Endothelial cell of umbilical vein (primary cell): ENCODE data around the gene WDR76. TPM values are rescaled to one million over a fixed set of nuclear protein-coding genes. Genes with fewer than 3 reads are reported as not detected.
A peak's percentile ranks its signal among the peaks of the same experiment; 100 is the strongest.

Source experiments
- BruUV-seq: library from RNA; stranded (reverse); fragments of 400-500 nt; replicated peaks from 2 replicates; lab custom pipeline; 2021; lab: Mats Ljungman, UMichigan
- CTCF ChIA-PET: fragments of 300-600, 350-600 bp; sonication (Branson Sonifier 250); formaldehyde crosslinking; loops from one replicate; lab custom pipeline; 2021; ENCODE audit warnings: antibody characterized with exemption, inconsistent platforms; lab: Charles Lee
- POLR2A ChIA-PET: fragments of 300-600, 350-600 bp; sonication (Branson Sonifier 250); formaldehyde crosslinking; loops from one replicate; lab custom pipeline; 2021; ENCODE audit warnings: antibody characterized with exemption, inconsistent platforms; lab: Charles Lee
- DNase-seq: peaks from one replicate; pipeline ENCODE4 v3.0.0-alpha.2; 2011; ENCODE audit warnings: low read depth, low spot score
- FAIRE-seq: peaks from 2 replicates; lab custom pipeline; 2011; peaks lifted over from hg19 to GRCh38; lab: Jason Lieb, UNC
- H2AFZ ChIP-seq: 2 replicates; pipeline ENCODE4 v1.6.0; 2012; ENCODE audit warnings: low read depth, low read length, control low read depth, inconsistent platforms
- H3K27ac ChIP-seq: 2 replicates; pipeline ENCODE4 v1.5.1; 2011; ENCODE audit warnings: low read depth, mild to moderate bottlenecking, control low read depth, low read length, moderate library complexity; ENCODE audit not compliant: insufficient read depth
- H3K27me3 ChIP-seq, 2 experiments: 2 replicates each; pipeline versions ENCODE4 v1.6.0 to v1.6.1; 2011; ENCODE audit warnings: low read length in 2 of 2, mixed read lengths in 1 of 2; ENCODE audit not compliant: control insufficient read depth in 2 of 2, insufficient read depth in 2 of 2
- H3K36me3 ChIP-seq, 2 experiments: 2 replicates in 1 of 2; 3 replicates in 1 of 2; pipeline ENCODE4 v1.5.1; 2011; ENCODE audit warnings: low read length in 2 of 2, mild to moderate bottlenecking in 1 of 2, moderate library complexity in 1 of 2; ENCODE audit not compliant: control insufficient read depth in 2 of 2, insufficient read depth in 2 of 2; ENCODE audit errors: extremely low read depth in 1 of 2
- H3K4me1 ChIP-seq: 3 replicates; pipeline ENCODE4 v1.5.1; 2011; ENCODE audit warnings: mild to moderate bottlenecking, low read length; ENCODE audit not compliant: control insufficient read depth, insufficient read depth; ENCODE audit errors: extremely low read depth
- H3K4me2 ChIP-seq: 2 replicates; pipeline ENCODE4 v1.6.1; 2011; ENCODE audit warnings: low read length, control low read depth, mixed read lengths; ENCODE audit not compliant: insufficient read depth
- H3K4me3 ChIP-seq, 3 experiments: fragments of 200-600 bp in 1 of 3; sonication (generic), shearing (Covaris generic) in 1 of 3; replicated peaks in 1 of 3; 2 replicates each; pipeline ENCODE4 v1.5.1; 2011 to 2016; ENCODE audit warnings: control low read depth in 3 of 3, low read length in 3 of 3, mild to moderate bottlenecking in 2 of 3, inconsistent platforms in 1 of 3, low read depth in 1 of 3, moderate library complexity in 1 of 3; ENCODE audit not compliant: insufficient read depth in 1 of 3
- H3K79me2 ChIP-seq: 2 replicates; pipeline ENCODE4 v1.6.0; 2012; ENCODE audit warnings: low read length, inconsistent platforms; ENCODE audit not compliant: control insufficient read depth, insufficient read depth
- H3K9ac ChIP-seq: replicated peaks from 2 replicates; pipeline ENCODE3; 2011; ENCODE audit warnings: low read length, control low read depth; ENCODE audit not compliant: insufficient read depth; ENCODE audit errors: extremely low read depth
- H3K9me1 ChIP-seq: replicated peaks from 3 replicates; pipeline ENCODE4 v1.6.0; 2011; ENCODE audit warnings: mild to moderate bottlenecking, low read length; ENCODE audit not compliant: control insufficient read depth, insufficient read depth; ENCODE audit errors: extremely low read depth
- H3K9me3 ChIP-seq: replicated peaks from 2 replicates; pipeline ENCODE4 v1.5.1; 2012; ENCODE audit warnings: low read length, inconsistent platforms; ENCODE audit not compliant: control insufficient read depth, insufficient read depth
- H4K20me1 ChIP-seq: replicated peaks from 2 replicates; pipeline ENCODE3; 2011; ENCODE audit warnings: mild to moderate bottlenecking, low read length; ENCODE audit not compliant: control insufficient read depth, insufficient read depth; ENCODE audit errors: extremely low read depth
- MYC ChIP-seq: IDR thresholded peaks from one replicate; pipeline ENCODE4 v1.6.1; 2011; ENCODE audit warnings: mild to moderate bottlenecking, low read depth, low read length
- POLR2A ChIP-seq: IDR thresholded peaks from 2 replicates; pipeline ENCODE4 v1.6.1; 2012; ENCODE audit warnings: low read depth, mild to moderate bottlenecking, control low read depth, low read length
- dilution Hi-C: fragments of 300-500 bp; cut with MboI; formaldehyde crosslinking; loops from one replicate; pipeline ENCODE4 v1.15.0; 2019; ENCODE audit warnings: low sequenced_read_pairs; ENCODE audit not compliant: extremely low pct_ligation_motif_present
- intact Hi-C: fragments of 100-400 bp; cut with micrococcal nuclease; formaldehyde crosslinking; loops from one replicate; pipeline ENCODE4 v1.10.0; 2022
- polyA plus RNA-seq, 4 experiments: library from polyadenylated mRNA; depleted of rRNA in 3 of 4; stranded (reverse) in 3 of 4; unstranded in 1 of 4; fragments of >200 nt; gene quantifications; 2 replicates each; pipeline versions ENCODE4 v1.2.1 to v1.2.3, GENCODE V29; 2011 to 2012; ENCODE audit warnings: missing spikeins in 1 of 4
- total RNA-seq: library from RNA; stranded (reverse); gene quantifications from 2 replicates; pipeline ENCODE4 v1.2.3, GENCODE V29; 2021
- TF ChIP-seq, protein P1 (sequence below), 2 donors: IDR thresholded peaks; 1 replicate in 1 of 2; 2 replicates in 1 of 2; pipeline ENCODE4 v1.5.1; 2011; ENCODE audit warnings: low read length in 2 of 2, mild to moderate bottlenecking in 2 of 2, moderate library complexity in 2 of 2, control low read depth in 1 of 2, inconsistent platforms in 1 of 2, low read depth in 1 of 2; ENCODE audit not compliant: insufficient read depth in 1 of 2; ENCODE audit errors: extremely low read depth in 1 of 2
- TF ChIP-seq, protein P2 (sequence below): IDR thresholded peaks from 2 replicates; pipeline ENCODE4 v1.6.1; 2011; ENCODE audit not compliant: insufficient read depth, insufficient read length

The WDR76 gene
- total and polyA plus RNA-seq, 2 donors (not counting 3 experiments of a cell fraction or from before 2014, with no cell fraction given): 3.1 to 25.2 TPM

DNA sequence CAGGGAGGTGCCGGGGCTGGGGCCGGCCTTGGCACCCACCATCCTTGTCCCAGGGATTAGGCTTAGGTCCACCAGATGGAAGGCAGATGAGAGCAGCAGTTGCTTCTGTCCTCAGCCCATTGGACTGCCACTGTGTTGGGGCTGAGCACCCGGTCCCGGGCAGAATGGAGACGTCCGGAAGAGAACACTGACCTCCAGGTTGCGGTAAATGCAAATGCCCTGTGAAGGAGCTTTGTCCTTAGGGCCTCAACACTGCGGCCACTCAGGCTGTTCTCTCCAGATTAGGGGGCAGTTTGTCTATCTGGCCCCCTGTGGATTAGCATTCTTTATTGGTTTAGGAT, 26.9 kb upstream of the WDR76 start, which contains the start of gene SERINC4:
SERINC4 (minus strand) TSS at position 276 of the 341 bp plus-strand sequence; CDS start at position 42, 234 bp downstream.
- DNase-seq (no peak), FAIRE-seq (no peak)
- Histone ChIP-seq H3K9me1 (no peaks in the 10 kb centered on the region), H3K9ac (peak within 1 kb of the TSS; percentile 73), H3K4me2 (peak within 1 kb of the TSS; percentile 77), H2AFZ (peak within 1 kb of the TSS; percentile 64), H3K9me3 (no peaks in the 10 kb centered on the region), H3K27me3 (no peaks in the 10 kb centered on the region), H3K36me3 (peaks cover 16 to 17% of the 10 kb centered on the region in 2 experiments), H3K27ac (peak within 1 kb of the TSS; percentile 45), H3K4me1 (peaks cover 10% of the 10 kb centered on the region), H3K4me3 (peak within 1 kb of the TSS; percentile 78 to 94 (median 83)), H4K20me1 (no peaks in the 10 kb centered on the region), H3K79me2 (peaks cover 18% of the 10 kb centered on the region)
- TF ChIP-seq, protein P1, sequence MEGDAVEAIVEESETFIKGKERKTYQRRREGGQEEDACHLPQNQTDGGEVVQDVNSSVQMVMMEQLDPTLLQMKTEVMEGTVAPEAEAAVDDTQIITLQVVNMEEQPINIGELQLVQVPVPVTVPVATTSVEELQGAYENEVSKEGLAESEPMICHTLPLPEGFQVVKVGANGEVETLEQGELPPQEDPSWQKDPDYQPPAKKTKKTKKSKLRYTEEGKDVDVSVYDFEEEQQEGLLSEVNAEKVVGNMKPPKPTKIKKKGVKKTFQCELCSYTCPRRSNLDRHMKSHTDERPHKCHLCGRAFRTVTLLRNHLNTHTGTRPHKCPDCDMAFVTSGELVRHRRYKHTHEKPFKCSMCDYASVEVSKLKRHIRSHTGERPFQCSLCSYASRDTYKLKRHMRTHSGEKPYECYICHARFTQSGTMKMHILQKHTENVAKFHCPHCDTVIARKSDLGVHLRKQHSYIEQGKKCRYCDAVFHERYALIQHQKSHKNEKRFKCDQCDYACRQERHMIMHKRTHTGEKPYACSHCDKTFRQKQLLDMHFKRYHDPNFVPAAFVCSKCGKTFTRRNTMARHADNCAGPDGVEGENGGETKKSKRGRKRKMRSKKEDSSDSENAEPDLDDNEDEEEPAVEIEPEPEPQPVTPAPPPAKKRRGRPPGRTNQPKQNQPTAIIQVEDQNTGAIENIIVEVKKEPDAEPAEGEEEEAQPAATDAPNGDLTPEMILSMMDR (IDR thresholded peaks at IDR 0.05; ENCODE audit: extremely low read depth in 1 of 2, insufficient read depth in 1 of 2, low read depth in 1 of 2, low read length in 2 of 2): no peak
- TF ChIP-seq, protein P2, sequence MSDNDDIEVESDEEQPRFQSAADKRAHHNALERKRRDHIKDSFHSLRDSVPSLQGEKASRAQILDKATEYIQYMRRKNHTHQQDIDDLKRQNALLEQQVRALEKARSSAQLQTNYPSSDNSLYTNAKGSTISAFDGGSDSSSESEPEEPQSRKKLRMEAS: no peak
- TF ChIP-seq POLR2A (no peak), MYC (no peak)
- BruUV-seq: no TSS peak
- dilution Hi-C loops: no loop called here
- CTCF ChIA-PET: no interaction called here
- POLR2A ChIA-PET: interaction anchor here (1.1 kb wide), 1 partner anchor 25 kb away, joined by 7 read pairs; the partner anchor contains the start of gene MFAP1
- intact Hi-C loops: no loop called here
